Esophagus muscularis mucosa (tissue), 3 donors: Measurements from ENCODE around the gene ZNF775.

ENCODE experiments used
- CTCF ChIP-seq, 3 experiments: fragments of 200-600 bp in 2 of 3; fragments of 450-650 bp in 1 of 3; sonication (generic) in 2 of 3; IDR thresholded peaks; one replicate each; pipeline ENCODE4 v1.5.1; 2017 to 2019; ENCODE audit warnings: antibody characterized with exemption in 3 of 3, mild to moderate bottlenecking in 2 of 3, moderate library complexity in 1 of 3
- EP300 ChIP-seq: sonication (generic); formaldehyde crosslinking; IDR thresholded peaks from one replicate; pipeline ENCODE4 v1.6.1; 2017; ENCODE audit warnings: antibody characterized with exemption

- TF ChIP-seq CTCF (IDR thresholded peaks at IDR 0.05) (no peak), EP300 (no peak)
Observed at GRCh38 chr7:150360363-150361058, 18.6 kb upstream of the ZNF775 start.
